Stimulated activated CD8-positive, alpha-beta memory T cell treated with anti-CD3 and anti-CD28 coated beads, Interleukin-12 subunit alpha, Interleukin-12 subunit beta, amount 100 ng/mL, for 24 hours (primary cell): ENCODE measurements around the gene TAF4B.
"Not testable (repeated sequence)": the region's sequence is repeated elsewhere in the genome, so short reads cannot be mapped to it uniquely, and the experiment has no call there.

Source experiments
- DNase-seq: peaks from one replicate; pipeline ENCODE4 v3.0.0-alpha.2; 2020; ENCODE audit errors: extremely low read depth

TAF4B gene

GRCh38 chr18:26381555-26381954 is 155.3 kb downstream of the TAF4B start:
- DNase-seq: not testable (repeated sequence)

GRCh38 chr18:26383454-26384270 is 157.4 kb downstream of the TAF4B start:
- no peak for DNase-seq

DNA sequence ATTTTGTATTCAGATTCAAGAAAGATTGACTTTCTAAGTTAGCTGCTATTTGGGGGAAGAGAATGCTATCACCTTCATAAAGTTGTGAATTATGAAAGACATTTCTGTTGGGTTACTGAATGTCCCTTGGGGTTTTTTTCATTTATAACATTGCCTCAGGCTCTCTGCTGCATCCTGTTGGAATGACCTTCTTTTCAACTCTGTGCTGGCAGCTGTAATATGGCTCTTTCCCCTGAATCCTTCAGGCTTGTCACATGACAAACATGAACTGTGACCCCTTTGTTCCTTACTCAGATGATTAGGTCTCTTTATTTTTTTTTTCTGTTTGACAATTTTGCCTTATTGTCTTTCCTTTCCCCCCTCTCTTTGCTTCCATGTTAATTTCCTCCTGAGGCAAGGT is 159.8 kb downstream of the TAF4B start:
- no peak for DNase-seq

GRCh38 chr18:26386441-26386840 is 160.2 kb downstream of the TAF4B start:
- no peak for DNase-seq

- DNase-seq: no peak
Measured at GRCh38 chr18:26394047-26394654, 167.9 kb downstream of the TAF4B start.

- DNase-seq: no peak
Measured at GRCh38 chr18:26397019-26397418, 170.8 kb downstream of the TAF4B start.

DNA sequence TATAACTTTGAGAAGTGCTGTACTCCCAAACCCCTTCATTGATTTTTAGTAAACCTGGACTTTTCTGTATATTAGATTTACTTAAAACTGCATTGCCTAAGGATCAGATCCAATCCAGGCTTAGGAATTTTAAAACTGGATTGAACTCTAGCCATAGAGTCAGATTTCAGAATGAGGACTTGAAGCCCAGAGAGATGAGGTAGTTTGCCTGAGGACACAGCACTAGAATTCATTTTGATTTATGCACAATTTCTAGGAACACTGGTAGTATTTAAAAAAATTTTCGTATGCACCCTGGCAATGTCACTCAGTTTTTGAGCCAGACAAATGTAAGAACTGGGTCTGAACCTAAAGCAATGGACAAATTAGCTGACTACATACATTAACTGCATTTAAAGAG is 177.2 kb downstream of the TAF4B start:
- no peak for DNase-seq

GRCh38 chr18:26405190-26405801 is 179.1 kb downstream of the TAF4B start:
- DNase-seq: no peak

DNA sequence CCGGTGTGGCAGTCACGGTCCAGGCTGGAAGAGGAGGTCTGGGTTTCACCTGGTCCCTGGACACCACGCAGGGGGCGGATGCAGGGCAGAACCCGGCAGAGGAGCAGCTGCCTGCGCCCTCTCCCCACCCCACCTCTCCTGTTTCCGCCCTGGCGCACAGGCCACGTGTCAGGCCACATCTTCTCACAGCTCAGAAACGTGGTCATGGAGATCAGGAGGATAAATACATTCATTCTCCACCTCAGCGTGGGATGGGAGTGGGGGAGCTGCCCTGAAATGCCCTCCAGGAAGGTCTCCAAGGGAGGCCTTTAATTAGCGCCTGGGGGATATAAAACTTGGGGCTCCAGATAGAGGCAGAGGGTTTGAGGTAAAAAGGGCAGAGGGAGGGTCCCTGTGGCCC is 180.1 kb downstream of the TAF4B start:
- no peak for DNase-seq

GRCh38 chr18:26406854-26407517 is 180.7 kb downstream of the TAF4B start:
- DNase-seq: no peak

DNA sequence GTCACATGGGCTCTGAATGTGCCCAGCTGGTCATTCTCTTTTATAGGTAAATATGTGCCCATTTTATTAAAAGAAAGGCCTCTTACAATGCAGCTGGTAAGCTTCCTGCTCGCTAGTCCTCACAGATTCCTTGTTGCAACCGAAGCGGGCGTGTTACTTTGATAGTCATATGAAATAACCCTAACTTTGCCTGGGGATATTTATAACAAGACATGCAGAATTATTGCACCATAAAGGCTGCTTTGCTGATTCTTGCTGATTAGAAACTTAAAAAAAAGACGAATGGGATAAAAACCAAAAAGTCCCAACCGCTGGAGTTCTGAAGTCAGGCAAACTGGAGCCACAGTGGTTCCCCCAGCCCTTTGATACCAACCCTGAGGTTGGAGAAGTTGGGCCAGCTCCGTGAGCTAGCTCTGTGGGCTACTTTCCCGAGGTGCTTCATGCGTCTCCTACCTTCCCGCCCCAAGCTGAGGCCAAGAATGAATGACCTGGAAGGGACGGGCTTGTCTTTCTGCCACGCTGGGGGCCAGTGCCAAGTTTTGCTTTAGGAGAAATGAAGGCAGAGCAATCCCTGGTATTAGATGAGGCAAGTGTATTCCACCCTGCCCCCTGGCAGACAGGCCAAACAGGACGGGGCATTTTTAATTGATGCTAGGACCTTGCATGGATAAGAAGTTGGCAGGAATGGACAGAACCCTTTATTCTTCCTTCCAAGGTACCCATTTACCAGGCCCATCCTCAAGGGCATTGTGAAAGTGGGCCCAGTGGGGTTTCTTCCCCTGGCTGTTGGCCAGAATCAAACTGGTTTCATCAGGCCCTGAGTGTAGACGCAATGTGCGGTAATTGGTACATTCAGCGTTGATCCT is 181.7 kb downstream of the TAF4B start:
- DNase-seq: no peak

GRCh38 chr18:26409091-26409490 is 182.8 kb downstream of the TAF4B start:
- no peak for DNase-seq

GRCh38 chr18:26414901-26415440 is 188.7 kb downstream of the TAF4B start:
- DNase-seq: no peak

GRCh38 chr18:26415631-26416030 is 189.4 kb downstream of the TAF4B start:
- DNase-seq: no peak

DNA sequence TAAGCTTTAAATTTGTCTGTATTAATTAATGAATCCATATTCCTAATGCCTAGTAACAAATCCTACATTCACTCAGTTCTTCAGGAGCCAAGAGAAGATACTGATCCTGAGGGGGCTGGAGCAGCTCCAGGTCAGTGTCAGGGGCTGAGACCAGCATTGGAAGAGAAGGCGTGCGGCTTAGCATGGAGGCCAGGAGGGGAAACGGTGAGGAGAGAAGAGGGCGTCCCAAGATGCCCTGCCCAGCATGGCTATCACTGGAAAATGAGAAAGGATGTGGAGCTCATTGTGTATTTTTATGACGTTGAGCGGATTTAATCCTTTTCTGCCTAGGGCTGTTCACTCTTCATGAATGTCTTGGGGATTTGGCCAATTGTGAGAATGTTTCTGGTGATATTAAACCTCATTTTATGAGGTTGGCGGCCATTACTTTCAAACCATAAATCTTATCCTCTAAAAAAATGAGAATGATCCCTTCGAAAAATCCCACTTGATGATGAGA is 190.5 kb downstream of the TAF4B start:
- no peak for DNase-seq

- DNase-seq: no peak
Measured at GRCh38 chr18:26417190-26417589, 190.9 kb downstream of the TAF4B start.

DNA sequence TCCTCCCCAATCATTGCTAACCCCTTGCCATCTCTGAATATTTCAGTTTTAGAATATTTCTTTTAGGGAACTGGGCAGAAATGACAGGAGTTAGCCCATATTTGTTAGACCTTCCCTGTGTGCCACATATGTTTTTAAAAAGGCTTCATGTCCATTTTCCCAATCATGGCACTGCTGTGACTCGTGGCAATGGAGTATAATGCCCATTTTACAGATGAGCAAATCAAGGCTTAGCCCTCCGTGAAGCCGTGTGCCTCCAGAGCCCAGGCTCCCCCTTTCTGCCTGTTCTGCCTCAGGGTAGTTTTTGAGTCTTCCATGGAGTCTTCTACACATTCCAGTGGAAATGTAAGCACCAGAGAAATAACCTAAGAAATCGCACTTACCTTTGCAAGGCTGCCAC is 192.0 kb downstream of the TAF4B start:
- no peak for DNase-seq

DNA sequence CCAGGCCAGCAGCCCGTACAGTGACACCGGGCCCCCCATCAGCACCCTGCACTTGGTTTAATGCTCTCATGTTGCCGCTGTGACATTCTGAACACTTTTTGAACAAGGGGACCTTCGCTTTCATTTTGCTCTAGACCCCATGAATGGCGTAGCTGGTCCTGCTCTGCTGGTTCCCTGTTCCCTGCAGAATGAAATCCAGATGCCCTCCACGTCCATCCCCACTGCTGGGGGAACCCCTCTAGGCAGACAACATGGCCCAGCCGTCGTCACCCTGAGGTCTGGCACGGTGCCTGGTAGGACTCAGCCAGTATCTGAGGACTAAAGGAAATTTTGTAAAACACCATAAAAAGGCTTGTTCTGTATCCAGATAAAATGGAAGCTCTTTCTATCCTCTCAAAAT is 193.5 kb downstream of the TAF4B start:
- DNase-seq: no peak

DNA sequence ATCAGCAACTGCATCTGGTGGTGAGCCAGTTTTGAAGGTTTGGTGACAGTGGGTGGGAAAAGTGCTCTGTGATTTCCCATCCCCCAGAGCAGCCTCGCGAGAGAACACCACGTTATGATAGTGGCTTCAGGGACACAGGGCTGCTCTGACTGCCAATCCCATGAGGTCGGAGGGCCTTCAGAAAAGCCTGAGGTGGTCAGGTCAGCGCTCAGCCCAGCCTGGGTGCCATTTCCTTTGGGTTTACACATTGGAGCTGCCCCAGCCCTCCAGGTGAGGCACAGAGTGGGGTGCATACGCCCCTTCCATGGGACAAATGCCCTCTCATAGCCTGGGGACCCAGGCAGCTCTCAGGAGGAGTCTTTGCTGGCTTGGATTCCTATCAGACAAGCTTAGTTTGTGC is 195.3 kb downstream of the TAF4B start:
- DNase-seq: no peak

DNA sequence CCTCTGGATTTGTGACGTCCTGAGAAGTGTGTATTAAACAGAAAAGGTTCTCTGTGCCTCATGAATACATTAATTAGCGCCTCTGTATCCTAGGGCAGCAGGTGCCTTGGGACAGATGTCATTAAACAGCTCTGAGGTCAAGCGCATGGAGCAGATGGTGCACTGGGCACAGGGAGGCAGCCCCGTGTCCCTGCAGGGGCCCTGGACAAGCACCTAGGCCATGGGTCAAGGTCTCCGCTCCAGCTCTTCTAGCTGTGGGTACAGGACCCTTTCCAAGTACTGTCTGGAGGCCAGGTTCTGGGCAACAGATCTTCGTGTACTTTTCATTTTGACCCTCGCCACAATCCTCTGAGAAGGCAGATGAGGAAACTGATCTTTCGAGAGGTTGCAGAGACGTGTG is 195.7 kb downstream of the TAF4B start:
- DNase-seq: no peak
